HG03439 (cell line): ENCODE data around the gene PLEKHM2.

Experiments
- ATAC-seq: cut with Tn5 transposase; IDR thresholded peaks from one replicate; pipeline ENCODE4 v1.9.1; 2021; ENCODE audit warnings: mild to moderate bottlenecking, moderate library complexity; ENCODE audit not compliant: unreplicated experiment

PLEKHM2 gene

DNA sequence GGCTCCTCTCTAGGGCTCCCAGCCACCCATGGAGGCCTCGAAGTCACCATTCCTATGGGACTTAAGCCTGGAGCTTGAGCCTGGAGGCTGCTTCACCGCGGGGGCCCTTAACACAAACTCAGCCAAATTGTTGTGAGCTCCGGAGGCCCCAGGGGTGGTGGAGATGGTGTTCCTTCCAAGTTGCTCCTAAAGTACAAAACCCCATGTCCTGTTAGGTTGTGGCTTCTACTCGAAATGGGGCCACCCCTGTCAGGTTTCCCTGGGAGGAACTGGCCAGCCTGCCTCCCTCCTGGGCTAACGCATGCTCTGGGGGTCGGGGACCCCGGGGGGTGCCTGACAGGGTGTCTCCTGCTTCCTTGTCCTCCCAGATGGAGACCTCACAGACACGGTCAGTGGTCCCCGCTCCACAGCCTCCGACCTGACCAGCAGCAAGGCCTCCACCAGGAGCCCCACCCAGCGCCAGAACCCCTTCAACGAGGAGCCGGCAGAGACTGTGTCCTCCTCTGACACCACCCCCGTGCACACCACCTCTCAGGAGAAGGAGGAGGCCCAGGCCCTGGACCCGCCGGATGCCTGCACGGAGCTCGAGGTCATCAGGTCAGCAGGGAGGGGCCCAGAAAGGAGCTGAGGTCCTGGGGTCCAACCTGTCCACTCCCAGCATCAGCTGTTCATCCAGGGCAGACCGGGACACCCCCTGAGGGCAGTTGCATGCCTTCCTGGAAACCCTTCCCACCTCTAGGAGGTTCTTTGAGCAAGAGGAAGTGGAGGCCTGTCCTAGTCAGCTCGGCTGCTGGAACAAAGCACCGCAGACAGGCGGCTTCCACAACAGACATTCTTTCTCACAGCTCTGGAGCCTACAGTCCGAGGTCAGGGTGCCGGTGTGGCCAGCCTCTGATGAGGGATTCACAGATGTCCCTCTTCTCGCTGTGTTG, 41.1 kb downstream of the PLEKHM2 start:
- no peak for ATAC-seq

DNA sequence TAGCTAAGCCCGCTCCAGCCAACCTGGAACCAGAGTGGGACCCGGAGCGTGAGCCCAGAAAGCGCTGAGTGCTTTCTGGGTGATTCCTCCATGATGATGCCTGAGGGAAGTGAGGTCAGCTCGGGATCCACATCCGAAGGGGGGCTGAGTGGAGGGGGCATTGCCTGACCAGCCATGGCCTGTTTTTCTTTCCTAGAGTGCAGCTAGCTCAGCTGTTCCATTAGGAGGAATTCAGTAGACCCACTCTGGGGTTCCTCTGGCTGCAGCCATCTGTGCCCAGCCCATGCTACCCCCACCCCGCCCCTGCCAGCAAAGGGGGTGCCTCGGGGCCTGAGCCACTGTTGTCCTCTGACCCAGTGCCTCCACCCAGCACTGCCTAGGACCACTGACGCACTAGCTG, 42.4 kb downstream of the PLEKHM2 start:
- no peak for ATAC-seq

DNA sequence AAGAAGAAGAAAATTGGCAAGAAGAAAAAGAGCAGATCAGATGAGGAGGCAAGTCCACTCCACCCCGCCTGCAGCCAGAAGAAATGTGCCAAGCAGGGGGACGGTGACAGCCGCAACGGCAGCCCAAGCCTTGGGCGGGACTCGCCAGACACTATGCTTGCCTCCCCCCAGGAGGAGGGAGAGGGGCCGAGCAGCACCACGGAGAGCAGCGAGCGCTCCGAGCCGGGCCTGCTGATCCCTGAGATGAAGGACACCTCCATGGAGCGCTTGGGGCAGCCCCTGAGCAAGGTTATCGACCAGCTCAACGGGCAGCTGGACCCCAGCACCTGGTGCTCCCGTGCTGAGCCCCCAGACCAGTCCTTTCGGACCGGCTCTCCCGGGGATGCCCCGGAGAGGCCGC, 42.9 kb downstream of the PLEKHM2 start:
- no peak for ATAC-seq

DNA sequence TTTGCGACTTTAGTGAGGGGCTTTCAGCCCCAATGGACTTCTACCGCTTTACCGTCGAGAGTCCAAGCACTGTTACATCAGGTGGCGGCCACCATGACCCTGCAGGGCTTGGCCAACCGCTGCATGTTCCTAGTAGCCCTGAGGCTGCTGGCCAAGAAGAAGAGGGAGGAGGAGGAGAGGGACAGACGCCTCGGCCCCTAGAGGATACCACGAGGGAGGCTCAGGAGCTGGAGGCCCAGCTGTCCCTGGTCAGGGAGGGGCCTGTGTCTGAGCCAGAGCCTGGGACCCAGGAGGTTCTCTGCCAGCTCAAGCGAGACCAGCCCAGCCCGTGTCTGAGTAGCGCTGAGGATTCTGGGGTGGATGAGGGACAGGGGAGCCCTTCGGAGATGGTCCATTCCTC, 43.3 kb downstream of the PLEKHM2 start:
- no peak for ATAC-seq

DNA sequence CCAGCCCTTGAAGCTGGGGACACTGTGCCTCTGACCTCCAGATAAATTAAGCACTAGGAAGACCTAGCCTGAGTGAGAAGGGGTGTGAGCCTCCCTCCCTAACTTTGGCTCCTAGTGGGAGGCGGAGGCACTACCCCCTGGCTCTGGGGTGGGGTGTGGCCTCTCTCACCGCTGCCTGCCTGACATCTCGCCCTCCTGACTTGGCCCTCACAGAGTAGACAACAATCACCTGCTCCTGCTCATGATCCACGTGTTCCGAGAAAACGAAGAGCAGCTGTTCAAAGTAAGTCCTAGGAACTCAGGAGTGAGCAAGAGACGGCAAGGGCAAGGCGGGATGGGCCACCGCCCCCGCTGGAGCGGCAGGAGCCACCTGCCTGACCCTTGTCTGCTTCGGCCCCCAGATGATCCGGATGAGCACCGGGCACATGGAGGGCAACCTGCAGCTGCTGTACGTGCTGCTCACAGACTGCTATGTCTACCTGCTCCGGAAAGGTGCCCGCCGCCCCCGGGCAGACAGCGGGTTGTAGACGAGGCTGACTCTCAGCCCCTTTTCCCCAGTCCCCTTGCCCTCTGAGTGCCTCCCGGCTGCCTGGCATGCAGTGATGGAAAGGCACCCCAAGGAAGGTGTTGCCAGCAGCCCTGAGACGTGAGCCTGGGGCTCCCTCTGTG, 43.9 kb downstream of the PLEKHM2 start:
- ATAC-seq, result no peak

DNA sequence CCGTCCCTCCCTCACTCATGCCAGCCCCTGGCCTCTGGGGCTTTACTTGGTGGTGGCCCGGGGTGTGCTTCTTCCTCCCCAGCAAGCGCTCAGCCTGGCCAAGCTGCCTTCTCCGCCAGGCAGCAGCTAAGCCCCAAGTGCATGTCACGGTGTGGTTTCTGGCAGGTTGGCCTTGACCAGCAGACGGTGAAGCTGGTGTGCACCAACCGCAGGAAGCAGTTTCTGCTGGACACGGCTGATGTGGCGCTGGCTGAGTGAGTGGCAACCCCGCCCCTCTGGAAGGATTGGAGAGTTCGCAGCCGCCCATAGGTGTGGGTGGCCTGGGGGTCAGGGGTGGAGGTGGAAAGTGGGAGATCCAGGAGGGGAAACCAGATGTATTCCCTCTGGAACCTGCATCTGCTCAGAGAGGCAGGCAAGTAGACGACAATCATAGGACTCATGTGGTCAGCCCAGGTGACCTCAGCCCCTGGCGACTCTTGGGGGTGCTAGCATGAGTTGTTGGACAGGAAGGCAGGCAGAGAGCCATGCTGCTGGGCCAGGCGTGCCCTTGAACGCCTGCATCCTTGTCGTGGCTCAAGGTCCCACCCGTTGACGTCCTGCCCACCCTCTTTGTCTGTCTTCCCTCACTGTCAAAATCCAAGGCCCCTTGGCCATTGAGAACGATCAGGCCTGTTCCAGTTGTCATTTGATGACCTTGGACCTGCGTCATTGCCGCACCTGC, 45.0 kb downstream of the PLEKHM2 start:
- no peak for ATAC-seq

DNA sequence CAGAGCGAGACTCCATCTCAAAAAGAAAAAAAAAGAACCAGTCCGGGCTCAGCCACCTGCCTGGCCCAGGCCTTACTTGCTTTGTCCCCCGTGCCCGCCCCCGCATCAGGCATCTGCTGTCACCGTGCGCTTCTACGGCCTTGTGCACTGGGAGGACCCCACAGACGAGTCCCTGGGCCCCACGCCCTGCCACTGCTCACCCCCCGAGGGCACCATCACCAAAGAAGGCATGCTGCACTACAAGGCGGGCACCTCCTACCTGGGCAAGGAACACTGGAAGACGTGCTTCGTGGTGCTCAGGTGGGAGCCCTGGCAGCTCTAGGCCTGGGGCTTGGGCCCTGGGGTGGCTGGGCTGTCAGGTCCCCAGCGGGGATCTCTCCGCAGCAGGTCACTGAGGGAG, 46.3 kb downstream of the PLEKHM2 start:
- ATAC-seq, result no peak

DNA sequence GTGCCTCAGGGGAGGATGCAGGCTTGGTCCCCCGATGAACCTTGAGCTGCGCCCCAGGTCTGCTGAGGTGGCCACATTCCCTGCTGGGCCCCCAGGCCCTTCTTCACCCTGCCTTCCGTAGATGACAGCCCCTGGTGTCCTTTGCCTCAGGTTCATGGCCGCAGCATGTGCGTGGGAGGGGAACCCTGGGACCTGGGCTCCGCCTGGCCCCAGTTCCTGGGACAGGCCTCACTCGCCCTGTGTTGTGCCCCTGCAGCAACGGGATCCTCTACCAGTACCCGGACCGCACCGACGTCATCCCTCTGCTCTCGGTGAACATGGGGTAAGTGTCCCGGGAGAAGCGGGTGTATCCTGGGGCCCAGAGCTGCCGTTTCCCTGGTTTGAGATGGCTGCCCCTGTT, 46.8 kb downstream of the PLEKHM2 start:
- no peak for ATAC-seq

DNA sequence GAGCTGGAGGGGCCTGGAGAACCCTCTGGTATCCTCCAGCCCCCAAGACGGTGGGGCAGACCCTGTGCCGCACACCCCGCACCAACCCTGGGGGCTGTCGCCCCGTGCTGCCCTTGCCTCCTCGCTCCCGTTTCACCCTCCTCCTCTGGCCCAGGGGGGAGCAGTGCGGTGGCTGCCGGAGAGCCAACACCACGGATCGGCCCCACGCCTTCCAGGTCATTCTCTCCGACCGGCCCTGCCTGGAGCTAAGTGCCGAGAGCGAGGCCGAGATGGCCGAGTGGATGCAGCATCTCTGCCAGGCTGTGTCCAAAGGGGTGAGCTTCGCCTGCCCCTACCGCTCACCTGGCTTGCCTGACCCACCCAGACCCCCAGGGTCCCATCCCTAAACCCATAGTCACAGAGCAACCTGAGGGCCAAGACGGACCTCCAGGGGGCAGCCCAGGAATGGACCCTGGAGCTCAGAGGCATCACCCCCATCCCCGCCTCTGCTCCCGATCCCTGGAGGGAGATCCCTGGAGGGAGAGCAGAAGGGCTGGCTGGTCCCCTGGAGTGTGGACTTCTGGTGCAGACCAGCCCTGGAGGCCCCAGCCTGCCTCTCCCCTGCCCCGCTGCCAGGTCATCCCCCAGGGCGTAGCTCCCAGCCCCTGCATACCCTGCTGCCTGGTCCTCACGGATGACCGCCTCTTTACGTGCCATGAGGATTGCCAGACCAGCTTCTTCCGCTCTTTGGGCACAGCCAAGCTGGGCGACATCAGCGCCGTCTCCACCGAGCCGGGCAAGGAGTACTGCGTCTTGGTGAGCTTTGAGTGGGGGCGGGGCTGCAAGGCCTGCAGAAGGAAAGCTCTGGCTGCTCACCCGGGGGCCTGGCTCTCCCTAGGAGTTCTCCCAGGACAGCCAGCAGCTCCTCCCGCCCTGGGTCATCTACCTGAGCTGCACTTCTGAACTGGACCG, 47.9 kb downstream of the PLEKHM2 start:
- ATAC-seq, result no peak

DNA sequence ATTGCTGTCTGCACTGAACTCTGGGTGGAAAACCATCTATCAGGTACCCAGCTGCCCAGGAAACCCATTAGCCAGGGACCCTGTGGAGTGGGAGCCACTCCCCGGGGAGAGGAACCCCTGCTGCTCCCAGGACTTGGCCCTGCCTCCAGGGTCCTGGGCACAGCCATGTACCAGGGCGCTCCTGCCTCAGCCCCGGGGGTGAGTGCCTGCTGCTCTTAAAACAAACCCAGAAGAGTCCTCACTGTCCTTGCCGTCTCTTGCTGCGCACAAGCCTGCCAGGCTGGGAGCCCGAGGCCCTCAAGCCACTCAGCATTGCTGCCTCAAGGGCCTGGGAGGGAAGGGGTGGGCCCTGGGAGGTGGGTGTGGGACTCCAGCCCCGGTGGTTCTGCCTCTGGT, 48.6 kb downstream of the PLEKHM2 start:
- ATAC-seq, result no peak

DNA sequence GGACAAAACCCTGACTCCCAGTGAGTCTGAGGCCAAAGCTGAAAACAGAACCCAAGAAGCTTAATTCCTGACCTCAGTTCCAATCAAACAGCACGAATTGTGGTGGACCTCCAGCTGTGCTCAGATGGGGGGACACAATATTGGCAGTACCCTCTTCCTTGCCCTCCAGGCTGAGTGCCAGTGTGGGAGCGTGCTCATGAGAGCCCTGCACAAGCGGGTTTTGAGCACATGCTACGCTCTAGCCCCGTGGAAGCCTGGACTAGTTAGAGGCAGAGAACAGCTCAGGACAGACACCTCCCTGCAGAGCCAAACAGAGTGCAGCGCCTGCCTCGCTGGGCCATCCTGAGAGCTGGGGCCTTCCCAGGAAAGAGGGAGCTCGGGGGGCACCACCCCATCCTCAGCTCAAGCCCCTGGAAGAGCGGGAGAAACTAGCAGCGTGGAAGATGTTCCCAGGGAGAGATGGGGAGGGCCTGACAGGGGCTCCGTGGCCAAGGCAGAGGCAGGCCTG, 49.2 kb downstream of the PLEKHM2 start:
- no peak for ATAC-seq

DNA sequence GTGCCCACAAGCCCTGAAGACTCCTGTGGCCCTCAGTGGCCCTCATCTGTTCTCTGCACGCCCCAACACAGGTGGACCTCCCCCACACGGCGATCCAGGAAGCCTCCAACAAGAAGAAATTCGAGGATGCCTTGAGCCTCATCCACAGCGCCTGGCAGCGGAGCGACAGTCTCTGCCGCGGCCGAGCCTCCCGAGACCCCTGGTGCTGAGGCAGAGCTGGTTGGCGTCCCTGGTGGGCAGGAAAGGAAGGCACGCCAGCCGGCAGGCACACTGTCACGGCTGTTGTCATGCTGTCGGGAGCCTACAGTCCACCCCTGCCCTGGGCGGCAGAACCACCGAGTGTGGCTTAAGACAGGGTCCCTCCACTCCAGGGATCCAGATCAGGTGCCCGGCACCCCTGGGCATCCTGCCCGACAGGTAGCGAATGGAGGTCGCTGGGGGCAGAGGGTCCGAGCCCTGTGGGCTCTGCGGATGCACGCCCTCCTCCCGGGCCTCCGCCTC, 49.7 kb downstream of the PLEKHM2 start:
- ATAC-seq, result no peak

DNA sequence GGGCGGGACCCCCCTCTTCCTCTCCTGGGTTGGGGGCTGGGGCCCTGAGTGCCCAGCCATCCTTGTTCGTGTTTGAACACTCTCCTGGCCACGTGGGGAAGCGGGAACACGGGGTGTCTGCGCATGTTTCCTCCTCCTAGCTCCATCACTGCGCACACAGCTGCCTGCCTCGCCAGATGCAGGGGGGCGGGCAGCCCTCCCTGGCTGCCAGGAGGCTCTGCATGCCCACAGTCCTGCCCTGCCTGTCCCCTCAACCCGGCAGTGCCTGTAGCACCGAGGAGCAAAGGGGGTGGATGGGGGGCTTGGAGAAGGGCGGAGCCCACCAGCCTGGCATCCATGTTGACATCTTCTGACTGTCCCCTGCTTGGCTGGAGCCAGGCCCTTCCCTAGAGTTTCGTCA, 50.2 kb downstream of the PLEKHM2 start:
- ATAC-seq, result no peak

DNA sequence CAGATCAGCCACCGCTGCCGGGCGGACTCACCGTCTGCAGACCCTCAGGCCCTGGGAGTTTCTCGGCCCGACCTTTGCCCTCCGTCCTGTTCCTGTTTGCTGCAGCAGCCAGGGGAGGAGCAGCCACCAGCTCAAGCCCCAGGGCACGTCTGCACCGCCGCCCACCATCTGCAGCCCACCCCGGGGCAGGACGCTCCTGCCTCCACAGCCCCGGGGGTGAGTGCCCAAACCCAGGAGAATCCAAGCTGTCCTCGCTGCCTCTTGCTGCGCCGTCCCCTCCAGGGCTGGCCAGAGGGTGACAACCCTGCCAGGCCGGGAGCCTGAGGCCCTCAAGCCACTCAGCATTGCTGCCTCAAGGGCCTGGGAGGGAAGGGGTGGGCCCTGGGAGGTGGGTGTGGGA, 50.8 kb downstream of the PLEKHM2 start:
- ATAC-seq, result no peak

DNA sequence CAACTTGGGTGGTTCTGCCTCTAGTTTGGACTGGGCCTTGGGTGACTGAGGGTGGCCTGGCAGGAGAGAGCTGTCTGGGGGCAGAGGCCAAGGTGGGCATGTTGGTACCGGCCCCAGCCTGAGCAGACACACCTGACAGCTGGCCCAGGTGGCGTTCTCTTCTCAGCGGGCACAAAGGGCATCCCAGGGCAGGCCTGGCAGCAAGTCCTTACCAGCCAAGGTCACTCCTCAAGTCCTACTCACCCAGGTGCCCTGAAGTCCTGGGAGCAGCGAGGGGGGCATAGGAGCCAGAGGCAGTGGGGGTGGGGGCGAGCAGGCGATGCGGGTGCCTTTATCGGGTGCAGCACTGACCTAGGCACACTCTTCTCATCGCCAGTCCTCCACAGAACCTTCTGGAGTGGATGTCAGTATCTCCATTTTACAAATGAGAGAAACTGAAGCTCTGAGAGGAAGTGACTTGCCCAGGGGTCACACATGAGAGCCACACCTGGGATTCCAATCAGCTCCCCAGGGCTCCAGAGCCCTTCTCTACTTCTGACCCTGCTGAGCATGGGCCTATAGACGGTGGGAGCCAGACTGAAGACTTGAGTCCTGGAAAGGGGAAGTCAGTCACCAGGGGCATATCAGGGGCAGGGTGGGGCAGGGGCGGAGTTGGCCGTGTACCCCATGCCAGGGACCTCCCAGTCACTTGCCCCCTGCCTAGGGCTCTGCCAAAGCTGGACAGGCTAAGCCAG, 51.4 kb downstream of the PLEKHM2 start:
- no peak for ATAC-seq

DNA sequence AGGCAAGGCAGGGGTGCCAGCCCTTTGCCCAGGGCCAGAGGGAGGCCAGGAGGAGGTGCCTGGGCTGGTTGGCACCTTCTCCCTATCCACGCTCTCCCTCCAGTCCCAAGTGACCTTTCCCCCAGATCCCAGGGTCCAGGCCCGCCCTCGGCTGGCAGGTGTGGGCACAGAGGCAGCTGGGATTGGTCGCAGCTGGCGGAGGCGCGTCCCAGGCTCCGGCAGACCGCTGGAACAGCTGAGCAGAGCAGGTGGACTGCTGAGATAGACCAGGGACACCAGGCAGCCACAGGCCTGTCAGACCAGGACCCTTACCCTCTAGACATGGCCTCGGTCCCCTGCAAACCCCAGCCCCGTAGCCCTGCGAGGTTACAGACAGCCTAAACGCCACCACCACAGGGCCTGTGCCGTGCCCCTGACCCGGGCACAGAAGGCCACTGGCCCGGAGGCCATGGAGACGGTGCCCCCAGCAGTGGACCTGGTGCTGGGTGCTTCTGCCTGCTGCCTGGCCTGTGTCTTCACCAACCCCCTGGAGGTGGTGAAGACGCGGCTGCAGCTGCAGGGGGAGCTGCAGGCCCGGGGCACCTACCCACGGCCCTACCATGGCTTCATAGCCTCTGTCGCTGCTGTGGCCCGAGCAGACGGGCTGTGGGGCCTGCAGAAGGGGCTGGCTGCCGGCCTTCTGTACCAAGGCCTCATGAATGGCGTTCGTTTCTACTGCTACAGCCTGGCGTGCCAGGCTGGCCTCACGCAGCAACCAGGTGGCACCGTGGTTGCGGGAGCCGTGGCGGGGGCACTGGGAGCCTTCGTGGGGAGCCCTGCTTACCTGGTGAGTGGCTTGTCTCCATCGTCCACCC, 52.1 kb downstream of the PLEKHM2 start, which contains the start of gene SLC25A34:
Gene SLC25A34, plus strand, starts transcription at position 221 of the 854 bp plus-strand sequence. Its CDS starts 228 bp downstream, at position 449.
- no peak for ATAC-seq

DNA sequence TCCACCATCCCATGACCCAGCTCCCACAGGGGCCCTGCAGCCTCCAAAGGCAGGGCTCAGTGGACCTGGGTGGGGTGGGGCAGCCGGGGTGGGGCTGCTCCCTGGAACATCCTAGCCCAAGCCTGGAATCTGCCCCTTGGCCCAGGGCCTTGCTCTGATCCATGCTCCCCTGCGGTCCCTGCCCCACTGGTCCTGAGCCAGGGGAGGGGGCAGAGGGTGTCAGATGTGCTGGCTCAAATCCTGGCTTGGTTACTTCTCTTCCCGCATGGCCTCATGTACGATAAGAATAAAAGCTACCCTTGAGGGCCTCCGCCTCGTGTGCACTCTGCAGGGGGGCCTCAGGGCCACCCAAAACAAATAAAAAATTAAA, 52.8 kb downstream of the PLEKHM2 start:
- ATAC-seq, result no peak
